Heart left ventricle (tissue), 13 donors: ENCODE measurements around the gene DCPS.

ENCODE experiments used
- POLR2A ChIP-seq, 2 donors: fragments of 450-650 bp; IDR thresholded peaks; one replicate each; pipeline ENCODE4 v1.6.1; 2017; ENCODE audit warnings: antibody characterized with exemption in 2 of 2, mild to moderate bottlenecking in 2 of 2, moderate library complexity in 2 of 2
- TF ChIP-seq, protein P1 (sequence below), 12 donors: fragments of 200-600 bp; sonication (generic) in 4 of 12; IDR thresholded peaks; one replicate each; pipeline versions ENCODE4 v1.5.0 to v1.8.0; 2018 to 2022; ENCODE audit warnings: antibody characterized with exemption in 12 of 12, mild to moderate bottlenecking in 5 of 12
- donor health status: ischemic (EF 13 %, LVEDD 7.1; RV severe dilation, severe dysfunction).
- donor health status: DM: no; HTN: yes; CAD: no.
- donor health status: DM: no; HTN: no; CAD: no.
- donor health status: ischemic (EF 25% LVEDD 6.9; RV normal size, moderate dysfunction).
- donor health status: ischemic (EF 25% LVEDD 5.7; RV mildly dilated, moderate dysfunction).
- donor health status: ischemic (EF 35%, LVEDD 5.7; RV mildly dilated, moderate dysfunction).
- donor health status: nonischemic (EF 11% LVEDD 7.7; RV severe dilation, severe dysfunction).
- donor health status: DM: yes; HTN: yes; CAD: no.
- donor health status: PGD.
- donor health status: ischemic (EF 29% LVEDD 5.4; RV normal size, mild dysfunction).
- donor health status: nonischemic (EF 23%, LVEDD 6.1; RV moderate dilation, normal function).

DNA sequence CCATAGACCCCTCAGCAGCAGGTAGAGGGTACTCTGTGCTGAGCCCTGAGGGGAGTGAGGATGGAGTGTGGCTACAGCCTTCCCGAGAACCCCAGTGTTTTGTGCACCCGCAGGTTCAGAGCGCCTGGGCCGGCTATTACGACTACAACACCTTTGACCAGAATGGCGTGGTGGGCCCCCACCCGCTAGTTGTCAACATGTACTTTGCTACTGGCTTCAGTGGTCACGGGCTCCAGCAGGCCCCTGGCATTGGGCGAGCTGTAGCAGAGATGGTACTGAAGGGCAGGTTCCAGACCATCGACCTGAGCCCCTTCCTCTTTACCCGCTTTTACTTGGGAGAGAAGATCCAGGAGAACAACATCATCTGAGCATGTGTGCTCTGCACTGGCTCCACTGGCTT is 26.5 kb upstream of the DCPS start:
- TF ChIP-seq, protein P1, sequence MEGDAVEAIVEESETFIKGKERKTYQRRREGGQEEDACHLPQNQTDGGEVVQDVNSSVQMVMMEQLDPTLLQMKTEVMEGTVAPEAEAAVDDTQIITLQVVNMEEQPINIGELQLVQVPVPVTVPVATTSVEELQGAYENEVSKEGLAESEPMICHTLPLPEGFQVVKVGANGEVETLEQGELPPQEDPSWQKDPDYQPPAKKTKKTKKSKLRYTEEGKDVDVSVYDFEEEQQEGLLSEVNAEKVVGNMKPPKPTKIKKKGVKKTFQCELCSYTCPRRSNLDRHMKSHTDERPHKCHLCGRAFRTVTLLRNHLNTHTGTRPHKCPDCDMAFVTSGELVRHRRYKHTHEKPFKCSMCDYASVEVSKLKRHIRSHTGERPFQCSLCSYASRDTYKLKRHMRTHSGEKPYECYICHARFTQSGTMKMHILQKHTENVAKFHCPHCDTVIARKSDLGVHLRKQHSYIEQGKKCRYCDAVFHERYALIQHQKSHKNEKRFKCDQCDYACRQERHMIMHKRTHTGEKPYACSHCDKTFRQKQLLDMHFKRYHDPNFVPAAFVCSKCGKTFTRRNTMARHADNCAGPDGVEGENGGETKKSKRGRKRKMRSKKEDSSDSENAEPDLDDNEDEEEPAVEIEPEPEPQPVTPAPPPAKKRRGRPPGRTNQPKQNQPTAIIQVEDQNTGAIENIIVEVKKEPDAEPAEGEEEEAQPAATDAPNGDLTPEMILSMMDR (IDR thresholded peaks at IDR 0.05), result no peak
- no peak for TF ChIP-seq POLR2A (IDR thresholded peaks at IDR 0.05)
